B cell (primary cell): Measurements from ENCODE around the gene RNF212. TPM values are rescaled to one million over a fixed set of nuclear protein-coding genes. Genes with fewer than 3 reads are reported as not detected.

Experiments used
- ATAC-seq: fragments of 200-7000 bp; cut with Tn5 transposase; one replicate; pipeline ENCODE4 v1.10.0; 2021; ENCODE audit warnings: low read depth, mild to moderate bottlenecking, moderate number of reproducible peaks, moderate library complexity
- CTCF ChIA-PET: fragments of 350-600 bp; sonication (Branson Sonifier 250); formaldehyde crosslinking; loops from one replicate; lab custom pipeline; 2021; ENCODE audit warnings: antibody characterized with exemption, inconsistent platforms; lab: Charles Lee
- POLR2A ChIA-PET: fragments of 350-600 bp; sonication (Branson Sonifier 250); formaldehyde crosslinking; loops from one replicate; lab custom pipeline; 2021; ENCODE audit warnings: antibody characterized with exemption; lab: Charles Lee
- DNase-seq: peaks from one replicate; pipeline ENCODE4 v3.0.0; 2013
- H2AFZ ChIP-seq: 2 replicates; pipeline ENCODE4 v1.6.1; 2012; ENCODE audit warnings: mild to moderate bottlenecking, low read depth, low read length; ENCODE audit not compliant: insufficient read depth, poor library complexity, severe bottlenecking
- H3K27ac ChIP-seq, 2 donors: 1 replicate in 1 of 2; 2 replicates in 1 of 2; pipeline ENCODE4 v1.5.1; 2012 to 2013; ENCODE audit warnings: low read length in 2 of 2, mild to moderate bottlenecking in 2 of 2, moderate library complexity in 1 of 2
- H3K27me3 ChIP-seq, 4 experiments: fragments of 200-600 bp in 1 of 4; sonication (generic) in 1 of 4; replicated peaks in 1 of 4; 1 replicate in 2 of 4; 2 replicates in 2 of 4; pipeline versions ENCODE4 v1.6.1 to v1.7.0; 2013 to 2016; ENCODE audit warnings: low read length in 3 of 4, mild to moderate bottlenecking in 2 of 4, mixed read lengths in 1 of 4, moderate library complexity in 1 of 4; ENCODE audit not compliant: insufficient read depth in 4 of 4, control insufficient read depth in 3 of 4; ENCODE audit errors: control extremely low read depth in 1 of 4
- H3K36me3 ChIP-seq, 2 experiments: replicated peaks in 1 of 2; 1 replicate in 1 of 2; 2 replicates in 1 of 2; pipeline versions ENCODE4 v1.6.1 to v1.7.1; 2013; ENCODE audit warnings: low read length in 1 of 2; ENCODE audit not compliant: insufficient read depth in 2 of 2, control insufficient read depth in 1 of 2; ENCODE audit errors: control extremely low read depth in 1 of 2, extremely low read depth in 1 of 2
- H3K4me1 ChIP-seq, 2 donors: fragments of 200-600 bp in 1 of 2; sonication (generic) in 1 of 2; 1 replicate in 1 of 2; 2 replicates in 1 of 2; pipeline versions ENCODE4 v1.5.1 to v1.6.1; 2013 to 2017; ENCODE audit warnings: low read length in 2 of 2; ENCODE audit not compliant: control insufficient read depth in 2 of 2, insufficient read depth in 2 of 2
- H3K4me2 ChIP-seq: replicated peaks from 2 replicates; pipeline ENCODE3; 2012; ENCODE audit warnings: mild to moderate bottlenecking, low read depth, low read length; ENCODE audit not compliant: poor library complexity, severe bottlenecking
- H3K4me3 ChIP-seq, 5 experiments: fragments of 200-600 bp in 1 of 5; sonication (generic) in 1 of 5; 1 replicate in 3 of 5; 2 replicates in 2 of 5; pipeline versions ENCODE4 v1.5.1 to v1.7.0; 2011 to 2016; ENCODE audit warnings: low read length in 4 of 5, mild to moderate bottlenecking in 4 of 5, low read depth in 2 of 5, control low read depth in 1 of 5, moderate library complexity in 1 of 5; ENCODE audit not compliant: insufficient read depth in 1 of 5; ENCODE audit errors: control extremely low read depth in 1 of 5, extremely low read depth in 1 of 5
- H3K79me2 ChIP-seq: fragments of 200-600 bp; sonication (generic); one replicate; pipeline ENCODE4 v1.6.0; 2016; ENCODE audit warnings: low read length; ENCODE audit not compliant: control insufficient read depth, insufficient read depth
- H3K9ac ChIP-seq: fragments of 200-600 bp; sonication (generic); 2 replicates; pipeline ENCODE4 v1.6.1; 2017; ENCODE audit warnings: mild to moderate bottlenecking, low read length, moderate library complexity
- H3K9me3 ChIP-seq, 3 donors: one replicate each; pipeline versions ENCODE4 v1.6.1 to v1.7.1; 2013; ENCODE audit warnings: low read length in 2 of 3; ENCODE audit not compliant: control insufficient read depth in 2 of 3, insufficient read depth in 1 of 3; ENCODE audit errors: control extremely low read depth in 1 of 3
- H4K20me1 ChIP-seq: 2 replicates; pipeline ENCODE4 v1.6.0; 2012; ENCODE audit warnings: mild to moderate bottlenecking, low read length; ENCODE audit not compliant: insufficient read depth, control insufficient read depth, poor library complexity, severe bottlenecking
- H3K27ac Mint-ChIP-seq: one replicate; pipeline ENCODE4 v1.8.0; 2021; ENCODE audit warnings: mixed read lengths
- H3K27me3 Mint-ChIP-seq: one replicate; pipeline ENCODE4 v1.8.0; 2021; ENCODE audit warnings: mixed read lengths
- H3K4me1 Mint-ChIP-seq: one replicate; pipeline ENCODE4 v1.8.0; 2021; ENCODE audit warnings: mixed read lengths
- H3K4me3 Mint-ChIP-seq: one replicate; pipeline ENCODE4 v1.8.0; 2021; ENCODE audit warnings: mixed read lengths
- H3K9me3 Mint-ChIP-seq: one replicate; pipeline ENCODE4 v1.8.0; 2022; ENCODE audit warnings: mixed read lengths; ENCODE audit not compliant: insufficient read depth
- CTCF ChIP-seq: fragments of 200-600 bp; IDR thresholded peaks from one replicate; pipeline ENCODE4 v1.8.0; 2022; ENCODE audit warnings: antibody characterized with exemption, mild to moderate bottlenecking
- EZH2 ChIP-seq: IDR thresholded peaks from 2 replicates; pipeline ENCODE4 v1.6.1; 2012; ENCODE audit warnings: borderline replicate concordance, low read depth, mild to moderate bottlenecking, moderate library complexity, low read length; ENCODE audit not compliant: insufficient read depth, poor library complexity, severe bottlenecking
- WGBS: methylation state at CpG from one replicate; pipeline ENCODE4 v1.1.5; 2013; ENCODE audit warnings: missing lambda C conversion rate; ENCODE audit not compliant: insufficient coverage; 5-methylcytosine and 5-hydroxymethylcytosine counted together
- intact Hi-C: fragments of 100-400 bp; cut with micrococcal nuclease; formaldehyde crosslinking; loops from one replicate; pipeline ENCODE4 v1.10.0; 2022
- polyA plus RNA-seq: library from polyadenylated mRNA; depleted of rRNA; stranded (reverse); fragments of >200 nt; gene quantifications from 2 replicates; pipeline ENCODE4 v1.2.3, GENCODE V29; 2012
- total RNA-seq, 2 donors: library from RNA; stranded (reverse); fragments of 120-200 nt in 1 of 2; gene quantifications; 1 replicate in 1 of 2; 2 replicates in 1 of 2; pipeline versions ENCODE4 v1.2.3 to v1.2.4, GENCODE V29; 2013 to 2022

The RNF212 gene
- total and polyA plus RNA-seq, 2 donors (not counting 1 experiment from before 2014, with no cell fraction given), result 2.1 to 5.9 TPM

GRCh38 chr4:1074077-1074476, 39.3 kb downstream of the RNF212 start:
- no peaks in the 10 kb centered on the region for H3K79me2 ChIP-seq
- intact Hi-C loops, result no loop called here
- no peak overlapping the region for H2AFZ ChIP-seq
- H3K4me1 ChIP-seq, result peaks cover 0 to 3% of the 10 kb centered on the region in 2 donors
- Mint-ChIP-seq H3K4me1 (peaks cover 11% of the 10 kb centered on the region), H3K27me3 (peaks cover 27% of the 10 kb centered on the region), H3K4me3 (no peak overlapping the region), H3K9me3 (no peaks in the 10 kb centered on the region), H3K27ac (no peak overlapping the region)
- no peak overlapping the region for H3K27ac ChIP-seq
- ATAC-seq, result no peak
- no peaks in the 10 kb centered on the region for H3K9me3 ChIP-seq
- no peaks in the 10 kb centered on the region for H4K20me1 ChIP-seq
- POLR2A ChIA-PET, result no interaction called here
- DNase-seq, result no peak
- 81% methylated on average over 9 of the region's 9 CpGs for WGBS
- H3K4me2 ChIP-seq, result no peak overlapping the region
- H3K27me3 ChIP-seq, result peaks cover 0 to 3% (median 0%) of the 10 kb centered on the region in 4 experiments
- no peak for TF ChIP-seq EZH2
- no peak for TF ChIP-seq CTCF
- CTCF ChIA-PET, result interaction anchor here (1.1 kb wide), 2 partner anchors 18 to 194 kb away, joined by 3 read pairs; no protein-coding TSS in a partner anchor
- no peaks in the 10 kb centered on the region for H3K36me3 ChIP-seq
- no peak overlapping the region for H3K4me3 ChIP-seq
- no peak overlapping the region for H3K9ac ChIP-seq

- no peaks in the 10 kb centered on the region for H3K79me2 ChIP-seq
- no peak for TF ChIP-seq EZH2
- peak; percentile 79 for TF ChIP-seq CTCF
- H3K27me3 ChIP-seq, result peaks cover 0 to 4% (median 0%) of the 10 kb centered on the region in 4 experiments
- no peak overlapping the region for H3K4me3 ChIP-seq
- 29% methylated on average over 11 of the region's 11 CpGs for WGBS
- Mint-ChIP-seq H3K27me3 (peaks cover 30% of the 10 kb centered on the region), H3K9me3 (no peaks in the 10 kb centered on the region), H3K4me3 (no peak overlapping the region), H3K4me1 (peaks cover 11% of the 10 kb centered on the region), H3K27ac (no peak overlapping the region)
- peak overlapping the region; percentile 17 for H2AFZ ChIP-seq
- CTCF ChIA-PET, result interaction anchor here (0.6 to 1.5 kb wide), 3 partner anchors 21 to 648 kb away, joined by 3 to 4 read pairs (median 3); no protein-coding TSS in a partner anchor
- no peaks in the 10 kb centered on the region for H3K36me3 ChIP-seq
- no peak overlapping the region for H3K9ac ChIP-seq
- POLR2A ChIA-PET, result no interaction called here
- peak; percentile 80 for ATAC-seq
- no peak overlapping the region for H3K27ac ChIP-seq
- peak overlapping the region; percentile 14 for H3K4me2 ChIP-seq
- DNase-seq, result peak; percentile 65
- H4K20me1 ChIP-seq, result no peaks in the 10 kb centered on the region
- intact Hi-C loops, result loop anchor here (2.0 kb wide), 1 partner anchor 16 kb away; no protein-coding TSS in a partner anchor
- peaks cover 0 to 3% of the 10 kb centered on the region in 2 donors for H3K4me1 ChIP-seq
- H3K9me3 ChIP-seq, result no peaks in the 10 kb centered on the region
Measured at GRCh38 chr4:1072830-1073446, 40.4 kb downstream of the RNF212 start.
